AG04450 (cell line): ENCODE measurements around the gene XYLT1. TPM values are rescaled to one million over a fixed set of nuclear protein-coding genes. Genes with fewer than 3 reads are reported as not detected.

ENCODE experiments used
- CTCF ChIA-PET: fragments of 300-600, 350-600 bp; formaldehyde crosslinking; extraction: SDS; loops from one replicate; lab custom pipeline; 2022; ENCODE audit warnings: antibody characterized with exemption, inconsistent platforms; lab: Charles Lee
- POLR2A ChIA-PET: fragments of 350-600 bp; formaldehyde crosslinking; extraction: SDS; loops from one replicate; lab custom pipeline; 2021; ENCODE audit warnings: antibody characterized with exemption, inconsistent platforms; lab: Yijun Ruan, JAX
- DNase-seq: peaks from one replicate; pipeline ENCODE4 v3.0.0-alpha.2; 2011; ENCODE audit warnings: low read depth, low spot score
- H3K27ac ChIP-seq: one replicate; pipeline ENCODE4 v1.5.1; 2012; ENCODE audit warnings: low read depth, low read length, control low read depth
- H3K27me3 ChIP-seq: one replicate; pipeline ENCODE4 v1.6.0; 2012; ENCODE audit warnings: low read length; ENCODE audit not compliant: control insufficient read depth, insufficient read depth
- H3K4me3 ChIP-seq: 2 replicates; pipeline ENCODE4 v1.5.1; 2011; ENCODE audit warnings: mild to moderate bottlenecking, low read depth, low read length, control low read depth
- H3K9me3 ChIP-seq: 2 replicates; pipeline ENCODE4 v1.5.1; 2012; ENCODE audit warnings: low read length; ENCODE audit not compliant: control insufficient read depth, insufficient read depth
- CTCF ChIP-seq: IDR thresholded peaks from 2 replicates; pipeline ENCODE4 v1.5.1; 2011; ENCODE audit warnings: low read depth, low read length, control low read depth, inconsistent platforms
- polyA plus RNA-seq: library from polyadenylated mRNA; depleted of rRNA; stranded (reverse); fragments of >200 nt; gene quantifications from 2 replicates; pipeline ENCODE4 v1.2.3, GENCODE V29; 2011

Gene XYLT1
- polyA plus RNA-seq, 1 experiment = 6.7 TPM

DNA sequence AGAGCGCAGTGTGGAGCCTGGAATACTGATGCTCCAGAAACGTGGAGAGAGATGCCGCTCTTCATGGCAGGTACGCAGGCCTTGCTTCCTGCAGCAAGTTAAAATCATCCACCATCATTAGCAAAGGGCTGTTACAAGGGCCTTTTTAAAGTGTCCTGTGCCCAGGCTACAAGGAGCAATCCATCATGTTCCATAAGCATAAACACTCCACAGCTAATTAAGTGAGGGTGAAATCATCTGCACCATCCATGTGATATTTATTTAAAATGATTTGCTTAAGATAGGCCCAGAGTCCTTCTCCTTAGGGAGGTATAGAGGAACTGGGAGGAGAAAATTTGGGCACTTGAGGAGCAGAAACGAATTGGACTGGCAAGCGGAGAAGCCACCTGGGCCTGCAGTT is 372.1 kb downstream of the XYLT1 start:
- DNase-seq = no peak
- Histone ChIP-seq H3K4me3 (no peak overlapping the region), H3K9me3 (no peaks in the 10 kb centered on the region), H3K27me3 (no peaks in the 10 kb centered on the region), H3K27ac (no peak overlapping the region)
- TF ChIP-seq CTCF = no peak
- ChIA-PET CTCF (no interaction called here), POLR2A (no interaction called here)

- TF ChIP-seq CTCF = no peak
- DNase-seq = no peak
- Histone ChIP-seq H3K27me3 (no peaks in the 10 kb centered on the region), H3K27ac (no peak overlapping the region), H3K9me3 (no peaks in the 10 kb centered on the region), H3K4me3 (no peak overlapping the region)
- ChIA-PET CTCF (no interaction called here), POLR2A (no interaction called here)
Observed at GRCh38 chr16:17084130-17084529, 386.6 kb downstream of the XYLT1 start.

DNA sequence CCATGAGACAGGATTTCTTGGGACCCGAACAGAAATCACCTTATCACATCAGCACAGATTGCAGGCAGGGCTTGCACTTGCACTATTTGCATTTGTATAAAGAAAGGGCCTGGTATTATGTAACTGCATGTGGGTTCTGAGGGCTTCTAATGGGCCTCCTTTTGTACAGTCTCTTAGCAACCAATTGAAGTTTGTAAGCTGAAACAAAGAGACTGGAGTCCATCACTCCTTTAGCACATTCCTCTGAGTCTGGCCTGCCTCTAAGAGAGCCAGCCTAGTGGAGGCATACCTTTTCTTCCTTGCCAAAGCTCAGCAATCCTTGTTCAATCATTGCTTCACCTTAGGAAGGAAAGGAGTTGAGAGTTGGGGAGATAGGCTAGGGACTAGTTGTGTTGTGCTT is 387.1 kb downstream of the XYLT1 start:
- H3K4me3 ChIP-seq = no peak overlapping the region
- ChIA-PET POLR2A (no interaction called here), CTCF (no interaction called here)
- no peaks in the 10 kb centered on the region for H3K27me3 ChIP-seq
- no peak overlapping the region for H3K27ac ChIP-seq
- H3K9me3 ChIP-seq = no peaks in the 10 kb centered on the region
- TF ChIP-seq CTCF = no peak
- no peak for DNase-seq

DNA sequence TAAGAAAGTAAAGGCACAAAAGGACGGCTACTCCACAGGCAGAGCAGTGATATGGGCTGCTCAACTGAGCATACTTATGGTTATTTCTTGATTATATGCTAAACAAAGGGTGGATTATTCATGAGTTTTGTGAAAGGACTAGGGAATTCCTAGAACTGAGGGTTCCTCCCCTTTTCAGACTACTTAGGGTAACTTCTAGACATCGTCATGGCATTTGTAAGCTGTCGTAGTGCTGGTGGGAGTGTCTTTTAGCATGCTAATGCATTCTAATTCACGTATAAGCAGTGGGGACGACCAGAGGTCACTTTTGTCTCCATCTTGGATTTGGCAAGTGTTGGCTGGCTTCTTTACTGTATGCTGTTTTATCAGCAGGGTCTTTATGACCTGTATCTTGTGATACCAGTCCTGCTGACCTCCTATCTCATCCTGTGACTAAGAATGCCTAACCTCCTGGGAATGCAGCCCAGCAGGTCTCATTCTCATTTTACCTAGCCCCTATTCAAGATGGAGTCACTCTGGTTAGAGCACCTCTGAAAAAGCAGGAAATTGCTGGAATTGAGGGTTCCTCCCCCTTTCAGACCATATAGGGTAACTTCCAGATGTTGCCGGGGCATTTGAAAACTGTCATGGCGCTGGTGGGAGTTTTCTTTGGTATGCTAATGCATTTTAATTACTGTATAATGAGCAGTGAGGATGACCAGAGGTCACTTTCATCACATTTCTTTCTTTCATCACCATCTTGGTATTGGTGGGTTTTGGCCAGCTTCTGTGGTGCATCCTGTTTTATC is 388.5 kb downstream of the XYLT1 start:
- POLR2A ChIA-PET = no interaction called here
- no peaks in the 10 kb centered on the region for H3K27me3 ChIP-seq
- CTCF ChIA-PET = no interaction called here

More for the DNA sequence above, 388.5 kb downstream of the XYLT1 start:
- Histone ChIP-seq H3K4me3 (no peak overlapping the region), H3K9me3 (no peaks in the 10 kb centered on the region), H3K27ac (no peak overlapping the region)
- no peak for TF ChIP-seq CTCF
- no peak for DNase-seq
